ENCODE data around the gene AGBL4. TPM values are rescaled to one million over a fixed set of nuclear protein-coding genes. Genes with fewer than 3 reads are reported as not detected.

The AGBL4 gene
- total and polyA plus RNA-seq, 7 donors = 0.09 to 0.36 (median 0.16) TPM; not detected in 4

DNA sequence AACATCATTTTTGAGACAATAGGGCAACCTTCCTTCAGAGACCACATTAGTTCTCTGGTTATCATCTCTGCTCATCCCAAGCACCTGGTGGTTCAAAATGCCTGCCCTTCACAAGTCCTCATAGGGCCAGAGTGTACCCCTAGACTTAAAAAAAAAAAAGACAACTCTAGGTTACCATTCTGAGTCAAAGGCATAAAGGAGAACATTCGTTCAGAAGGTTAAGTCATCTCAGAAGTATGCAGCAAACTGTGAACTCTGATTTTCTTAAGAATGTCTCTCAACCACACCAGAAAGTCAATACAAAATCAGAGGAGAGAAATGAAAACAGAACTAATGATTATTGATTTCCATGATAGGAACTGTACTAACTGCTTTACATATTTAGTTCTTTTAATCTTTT is 1237.9 kb downstream of the AGBL4 start:
- Histone ChIP-seq H3K27ac (no peak overlapping the region), H3K9me3 (no peaks in the 10 kb centered on the region), H3K27me3 (no peaks in the 10 kb centered on the region), H3K4me3 (no peak overlapping the region), H3K36me3 (no peaks in the 10 kb centered on the region), H3K4me1 (peaks cover 0 to 17% (median 11%) of the 10 kb centered on the region in 4 donors)
- TF ChIP-seq POLR2AphosphoS5 (IDR thresholded peaks at IDR 0.05) (no peak), EP300 (IDR thresholded peaks at IDR 0.05) (no peak), POLR2A (IDR thresholded peaks at IDR 0.05) (no peak)
- TF ChIP-seq, protein P1, sequence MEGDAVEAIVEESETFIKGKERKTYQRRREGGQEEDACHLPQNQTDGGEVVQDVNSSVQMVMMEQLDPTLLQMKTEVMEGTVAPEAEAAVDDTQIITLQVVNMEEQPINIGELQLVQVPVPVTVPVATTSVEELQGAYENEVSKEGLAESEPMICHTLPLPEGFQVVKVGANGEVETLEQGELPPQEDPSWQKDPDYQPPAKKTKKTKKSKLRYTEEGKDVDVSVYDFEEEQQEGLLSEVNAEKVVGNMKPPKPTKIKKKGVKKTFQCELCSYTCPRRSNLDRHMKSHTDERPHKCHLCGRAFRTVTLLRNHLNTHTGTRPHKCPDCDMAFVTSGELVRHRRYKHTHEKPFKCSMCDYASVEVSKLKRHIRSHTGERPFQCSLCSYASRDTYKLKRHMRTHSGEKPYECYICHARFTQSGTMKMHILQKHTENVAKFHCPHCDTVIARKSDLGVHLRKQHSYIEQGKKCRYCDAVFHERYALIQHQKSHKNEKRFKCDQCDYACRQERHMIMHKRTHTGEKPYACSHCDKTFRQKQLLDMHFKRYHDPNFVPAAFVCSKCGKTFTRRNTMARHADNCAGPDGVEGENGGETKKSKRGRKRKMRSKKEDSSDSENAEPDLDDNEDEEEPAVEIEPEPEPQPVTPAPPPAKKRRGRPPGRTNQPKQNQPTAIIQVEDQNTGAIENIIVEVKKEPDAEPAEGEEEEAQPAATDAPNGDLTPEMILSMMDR (IDR thresholded peaks at IDR 0.05) = no peak
- DNase-seq = no peak
- intact Hi-C loops (cut with DNase I) = no loop called here
- WGBS, 2 donors = 74 to 82% methylated on average over 1 of the region's 1 CpG

DNA sequence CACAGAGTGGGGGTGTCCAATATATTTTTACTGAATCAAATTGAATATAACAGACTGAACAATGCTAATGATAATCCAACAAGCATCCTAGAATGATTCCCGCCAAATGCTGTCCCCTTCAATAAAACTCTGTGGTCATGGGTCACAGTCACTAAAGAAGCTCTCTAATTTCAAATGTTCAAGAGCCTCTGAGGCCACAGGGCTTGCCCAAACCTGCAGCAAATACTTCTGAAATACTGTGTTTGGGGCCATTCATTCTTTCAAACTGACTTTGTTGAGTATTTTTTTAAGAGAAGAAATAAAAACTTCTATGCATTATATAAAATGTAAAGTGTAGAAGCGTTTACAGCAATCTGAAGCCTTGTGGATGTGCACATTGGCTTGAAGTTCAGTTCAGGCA is 1239.5 kb downstream of the AGBL4 start:
- intact Hi-C loops (cut with DNase I) = no loop called here
- no peak overlapping the region for H3K27ac ChIP-seq
- no peak for DNase-seq
- H3K9me3 ChIP-seq = no peaks in the 10 kb centered on the region
- WGBS, 2 donors = 86 to 91% methylated on average over 2 of the region's 2 CpGs
- no peaks in the 10 kb centered on the region for H3K27me3 ChIP-seq
- H3K36me3 ChIP-seq = no peaks in the 10 kb centered on the region
- peaks cover 0 to 2% (median 0%) of the 10 kb centered on the region in 4 donors for H3K4me1 ChIP-seq
- no peak overlapping the region for H3K4me3 ChIP-seq
- TF ChIP-seq POLR2AphosphoS5 (IDR thresholded peaks at IDR 0.05) (no peak), EP300 (IDR thresholded peaks at IDR 0.05) (no peak), POLR2A (IDR thresholded peaks at IDR 0.05) (no peak)
- TF ChIP-seq, protein P1 (IDR thresholded peaks at IDR 0.05) = no peak

DNA sequence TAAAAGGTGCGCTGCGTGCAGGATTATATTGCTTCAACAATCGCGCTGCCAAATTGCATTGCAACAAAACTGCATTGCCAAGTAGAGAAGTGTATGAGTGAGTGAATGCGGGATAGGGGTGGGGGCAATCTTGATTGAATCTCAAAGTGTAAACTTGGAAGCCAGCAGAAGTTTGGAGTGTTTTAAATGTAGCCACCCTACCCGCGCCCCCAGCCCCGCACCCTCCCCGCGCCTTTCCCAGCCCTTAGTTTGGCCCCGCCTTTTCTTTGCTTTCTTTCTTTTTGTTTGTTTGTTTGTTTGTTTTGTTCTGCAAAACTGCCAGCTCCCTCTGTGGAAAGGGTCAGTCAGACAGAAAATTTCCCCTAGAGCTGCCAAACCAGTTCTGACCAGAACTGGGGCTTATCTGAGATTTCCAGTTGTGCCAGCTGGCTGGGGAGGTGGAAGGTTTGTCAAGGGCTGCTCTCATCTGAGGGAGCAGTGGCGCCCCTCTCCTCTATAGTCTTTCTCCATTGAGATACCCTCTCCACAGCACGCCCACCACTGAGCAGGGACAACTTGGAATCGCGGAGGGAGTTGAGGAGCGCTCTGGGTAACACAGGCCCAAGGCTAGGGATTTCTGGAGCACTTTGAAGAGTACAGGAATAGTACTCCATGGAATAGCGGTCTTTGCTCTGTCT is 1246.4 kb downstream of the AGBL4 start:
- WGBS, 2 donors = 12 to 13% methylated on average over 17 of the region's 17 CpGs
- Histone ChIP-seq H3K4me1 (peaks cover 0 to 41% (median 28%) of the 10 kb centered on the region in 4 donors), H3K36me3 (no peaks in the 10 kb centered on the region), H3K27ac (peak overlapping the region in 3 of 4 donors; percentile 85 to 93 (median 88)), H3K9me3 (no peaks in the 10 kb centered on the region), H3K4me3 (peak overlapping the region; percentile 75 to 97 (median 88)), H3K27me3 (no peaks in the 10 kb centered on the region)
- DNase-seq = no peak
- TF ChIP-seq EP300 (IDR thresholded peaks at IDR 0.05) = no peak
- intact Hi-C loops (cut with DNase I) = no loop called here

DNA sequence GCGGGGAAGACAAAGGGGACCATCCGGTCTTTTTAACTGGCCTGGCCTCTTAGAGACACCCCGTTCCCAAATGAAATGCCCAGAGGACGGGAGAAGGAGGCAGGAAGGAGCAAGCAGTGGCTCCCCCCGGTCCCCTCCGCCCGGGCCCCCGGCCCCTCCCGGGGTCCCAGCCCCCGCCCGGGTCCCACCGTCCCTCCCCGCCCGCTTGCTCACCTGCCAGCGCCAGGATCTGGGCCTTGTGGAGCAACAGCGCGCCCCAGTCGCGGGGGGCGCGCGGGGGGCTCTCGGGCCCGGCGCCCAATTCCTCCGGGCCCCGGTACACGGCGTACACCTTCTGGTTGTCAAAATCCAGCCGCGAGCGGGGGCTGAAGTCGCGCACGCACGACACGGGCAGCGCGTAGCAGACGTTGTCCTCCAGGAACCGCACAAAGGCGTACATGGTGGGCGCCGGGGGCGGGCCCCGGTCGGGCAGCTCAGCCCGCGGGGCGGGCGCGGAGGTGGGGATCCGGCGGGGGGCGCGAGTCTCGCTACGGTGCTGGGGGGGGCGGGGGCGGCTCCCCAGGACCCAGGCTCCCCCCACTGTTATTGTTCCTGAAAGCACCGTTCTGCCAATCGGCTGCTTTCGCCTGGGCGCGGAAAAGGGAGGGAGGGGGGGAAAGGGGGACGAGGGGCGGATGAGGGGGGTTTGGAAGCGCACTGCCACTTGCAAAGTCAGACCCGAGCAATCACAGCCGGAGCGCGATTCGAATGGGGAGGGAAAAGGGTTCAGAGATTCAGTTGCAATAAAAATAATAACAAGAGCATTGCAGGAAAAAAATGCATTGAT is 1247.1 kb downstream of the AGBL4 start, which contains the start of gene BEND5:
Gene BEND5, minus strand, starts transcription at position 499 of the 826 bp plus-strand sequence. Its CDS starts 60 bp downstream, at position 439.
- intact Hi-C loops (cut with DNase I) = no loop called here
- DNase-seq = peak; percentile 80
- Histone ChIP-seq H3K9me3 (no peaks in the 10 kb centered on the region), H3K27me3 (no peaks in the 10 kb centered on the region), H3K4me1 (peaks cover 0 to 49% (median 36%) of the 10 kb centered on the region in 4 donors), H3K36me3 (no peaks in the 10 kb centered on the region), H3K27ac (peak within 1 kb of the TSS; percentile 85 to 93 (median 86)), H3K4me3 (peak within 1 kb of the TSS; percentile 75 to 97 (median 88))
- TF ChIP-seq POLR2A (IDR thresholded peaks at IDR 0.05) = no peak
- TF ChIP-seq POLR2AphosphoS5 (IDR thresholded peaks at IDR 0.05) = peak in 2 of 4 donors; percentile 12 to 28
- TF ChIP-seq EP300 (IDR thresholded peaks at IDR 0.05) = no peak
- 1 to 2% methylated on average over 73 of the region's 73 CpGs for WGBS, 2 donors

DNA sequence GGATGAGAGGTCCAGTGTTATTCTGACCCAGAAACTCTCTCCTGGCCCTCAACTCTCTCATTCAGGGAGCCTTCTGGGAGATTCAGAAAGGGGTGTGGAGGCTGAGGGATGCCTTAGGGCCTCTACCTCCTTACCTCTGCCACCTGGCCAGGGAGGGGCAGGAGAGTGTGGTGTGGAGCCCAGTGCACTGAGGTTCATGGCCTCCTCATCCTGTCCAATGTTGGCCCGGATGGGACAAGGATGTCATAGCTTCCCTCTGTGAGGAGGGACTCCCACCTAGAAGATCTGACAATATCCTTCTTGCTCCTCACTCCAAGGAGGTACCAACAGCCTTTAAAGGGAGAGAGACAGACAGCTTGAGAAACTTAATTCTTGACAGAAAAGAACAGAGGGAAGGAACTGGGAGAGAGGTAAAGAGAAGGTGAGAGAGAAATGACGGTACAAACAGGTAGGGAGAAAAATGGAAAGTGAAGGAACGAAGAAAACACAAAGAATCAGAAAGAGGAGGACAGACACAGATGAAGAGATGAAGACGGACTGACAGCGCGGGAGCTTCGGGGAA is 1247.8 kb downstream of the AGBL4 start:
- H3K27ac ChIP-seq = peak overlapping the region; percentile 85 to 93 (median 86)
- no peaks in the 10 kb centered on the region for H3K9me3 ChIP-seq
- no peaks in the 10 kb centered on the region for H3K27me3 ChIP-seq
- H3K4me3 ChIP-seq = peak overlapping the region; percentile 75 to 97 (median 88)
- WGBS, 2 donors = 9 to 34% methylated on average over 7 of the region's 7 CpGs
- TF ChIP-seq, protein P1 (IDR thresholded peaks at IDR 0.05) = no peak
- TF ChIP-seq POLR2A (IDR thresholded peaks at IDR 0.05) = no peak
- TF ChIP-seq EP300 (IDR thresholded peaks at IDR 0.05) = no peak
- no peak for TF ChIP-seq POLR2AphosphoS5 (IDR thresholded peaks at IDR 0.05)
- no peaks in the 10 kb centered on the region for H3K36me3 ChIP-seq
- peaks cover 0 to 55% (median 41%) of the 10 kb centered on the region in 4 donors for H3K4me1 ChIP-seq
- intact Hi-C loops (cut with DNase I) = no loop called here
- DNase-seq = no peak
